HFFc6 (cell line): Measurements from ENCODE around the gene LACTBL1. TPM values are rescaled to one million over a fixed set of nuclear protein-coding genes. Genes with fewer than 3 reads are reported as not detected.

Experiments used
- DNase-seq: peaks from one replicate; pipeline ENCODE4 v3.0.0-alpha.2; 2018
- H3K27ac Mint-ChIP-seq: 2 replicates; pipeline ENCODE4 v1.8.0; 2020; ENCODE audit warnings: mild to moderate bottlenecking, mixed read lengths
- H3K27me3 Mint-ChIP-seq: 2 replicates; pipeline ENCODE4 v1.8.0; 2021; ENCODE audit warnings: mild to moderate bottlenecking, moderate library complexity, mixed read lengths; ENCODE audit not compliant: insufficient read depth
- H3K36me3 Mint-ChIP-seq: 2 replicates; pipeline ENCODE4 v1.8.0; 2021; ENCODE audit warnings: low read depth, mixed read lengths
- H3K4me1 Mint-ChIP-seq: 2 replicates; pipeline ENCODE4 v1.8.0; 2020; ENCODE audit warnings: low read depth, mixed read lengths
- H3K4me3 Mint-ChIP-seq: 2 replicates; pipeline ENCODE4 v1.8.0; 2020; ENCODE audit warnings: mild to moderate bottlenecking, moderate library complexity, mixed read lengths
- H3K9me3 Mint-ChIP-seq: 2 replicates; pipeline ENCODE4 v1.8.0; 2020; ENCODE audit warnings: mild to moderate bottlenecking, mixed read lengths
- total RNA-seq, 6 experiments: library from RNA; stranded (reverse); fragmentation: NEBNext Ultra II Directional; extraction: Animal tissue kit (Norgen Biotek cat#: 25700); gene quantifications; 2 replicates in 1 of 6; 3 replicates in 5 of 6; pipeline ENCODE4 v1.2.3, GENCODE V29; 2021
- TF ChIP-seq, protein P1 (sequence below): fragments of 200-600 bp; sonication (generic); IDR thresholded peaks from 2 replicates; pipeline ENCODE4 v1.5.0; 2021; ENCODE audit warnings: antibody characterized with exemption, mild to moderate bottlenecking

The LACTBL1 gene
- total RNA-seq, 6 experiments from 2014 or later: not detected

DNA sequence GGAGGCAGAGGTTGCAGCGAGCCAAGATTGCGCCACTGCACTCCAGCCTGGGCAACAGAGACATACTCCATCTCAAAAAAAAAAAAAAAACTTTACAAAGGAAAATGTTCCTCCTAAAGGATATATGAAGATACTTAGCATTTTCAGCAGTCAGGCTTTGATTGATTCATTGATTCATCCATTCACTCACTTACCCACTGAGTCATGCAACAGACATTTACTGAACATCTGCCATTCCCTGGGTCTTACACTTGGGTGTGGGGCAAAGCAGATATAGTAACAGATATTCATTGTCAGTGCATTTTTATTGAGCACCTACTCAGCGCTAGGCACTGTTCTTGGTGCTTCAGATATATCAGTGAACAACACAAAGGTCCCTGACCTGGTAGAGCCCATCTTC lies 5.6 kb upstream of the LACTBL1 start:
- H3K9me3 Mint-ChIP-seq: no peaks in the 10 kb centered on the region
- TF ChIP-seq, protein P1, sequence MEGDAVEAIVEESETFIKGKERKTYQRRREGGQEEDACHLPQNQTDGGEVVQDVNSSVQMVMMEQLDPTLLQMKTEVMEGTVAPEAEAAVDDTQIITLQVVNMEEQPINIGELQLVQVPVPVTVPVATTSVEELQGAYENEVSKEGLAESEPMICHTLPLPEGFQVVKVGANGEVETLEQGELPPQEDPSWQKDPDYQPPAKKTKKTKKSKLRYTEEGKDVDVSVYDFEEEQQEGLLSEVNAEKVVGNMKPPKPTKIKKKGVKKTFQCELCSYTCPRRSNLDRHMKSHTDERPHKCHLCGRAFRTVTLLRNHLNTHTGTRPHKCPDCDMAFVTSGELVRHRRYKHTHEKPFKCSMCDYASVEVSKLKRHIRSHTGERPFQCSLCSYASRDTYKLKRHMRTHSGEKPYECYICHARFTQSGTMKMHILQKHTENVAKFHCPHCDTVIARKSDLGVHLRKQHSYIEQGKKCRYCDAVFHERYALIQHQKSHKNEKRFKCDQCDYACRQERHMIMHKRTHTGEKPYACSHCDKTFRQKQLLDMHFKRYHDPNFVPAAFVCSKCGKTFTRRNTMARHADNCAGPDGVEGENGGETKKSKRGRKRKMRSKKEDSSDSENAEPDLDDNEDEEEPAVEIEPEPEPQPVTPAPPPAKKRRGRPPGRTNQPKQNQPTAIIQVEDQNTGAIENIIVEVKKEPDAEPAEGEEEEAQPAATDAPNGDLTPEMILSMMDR: no peak
- H3K27me3 Mint-ChIP-seq: peaks cover 20% of the 10 kb centered on the region
- no peaks in the 10 kb centered on the region for H3K36me3 Mint-ChIP-seq
- H3K4me1 Mint-ChIP-seq: peaks cover 42% of the 10 kb centered on the region
- H3K27ac Mint-ChIP-seq: no peak overlapping the region
- peak; percentile 12 for DNase-seq
- no peak overlapping the region for H3K4me3 Mint-ChIP-seq

DNA sequence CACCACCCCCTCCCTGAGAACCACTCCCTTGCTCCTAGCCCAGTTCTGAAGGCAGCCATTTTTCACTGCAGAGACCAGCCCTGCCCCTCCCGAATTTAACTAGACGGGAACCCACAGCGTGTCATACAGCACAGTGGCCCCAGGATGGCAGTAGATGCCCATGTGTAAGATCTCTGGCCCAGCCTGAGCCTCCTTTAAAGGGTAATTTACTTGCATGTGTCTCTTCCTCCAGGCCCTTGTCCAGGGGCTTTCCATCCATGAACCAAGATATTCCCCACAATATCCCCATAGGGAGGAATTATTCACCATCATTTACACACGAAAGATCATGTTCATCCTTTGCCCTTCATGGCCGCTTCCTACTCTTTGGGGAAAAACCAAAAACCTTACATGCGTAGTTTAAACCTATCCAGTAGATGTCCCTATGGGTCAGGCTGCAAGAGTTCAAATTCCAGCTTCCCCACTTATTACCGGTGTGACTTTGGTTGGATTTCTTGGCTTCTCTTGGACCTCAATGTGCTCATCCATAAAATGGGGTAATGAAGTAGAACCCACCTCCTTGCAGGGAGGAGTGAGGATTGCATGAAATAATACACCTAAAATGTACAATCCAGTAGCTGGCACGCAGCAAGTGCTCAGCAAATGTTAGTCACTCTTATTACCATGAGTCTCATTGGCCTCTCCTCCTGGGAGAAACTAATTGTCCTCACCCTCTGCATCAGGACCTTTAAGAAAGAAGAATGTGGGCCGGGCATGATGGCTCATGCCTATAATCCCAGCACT lies 4.0 kb upstream of the LACTBL1 start:
- TF ChIP-seq, protein P1: peak; percentile 82
- H3K4me1 Mint-ChIP-seq: peaks cover 47% of the 10 kb centered on the region
- no peaks in the 10 kb centered on the region for H3K9me3 Mint-ChIP-seq
- no peak overlapping the region for H3K4me3 Mint-ChIP-seq
- peak; percentile 73 for DNase-seq
- no peaks in the 10 kb centered on the region for H3K36me3 Mint-ChIP-seq
- H3K27me3 Mint-ChIP-seq: peaks cover 21% of the 10 kb centered on the region
- peak overlapping the region; percentile 51 for H3K27ac Mint-ChIP-seq

DNA sequence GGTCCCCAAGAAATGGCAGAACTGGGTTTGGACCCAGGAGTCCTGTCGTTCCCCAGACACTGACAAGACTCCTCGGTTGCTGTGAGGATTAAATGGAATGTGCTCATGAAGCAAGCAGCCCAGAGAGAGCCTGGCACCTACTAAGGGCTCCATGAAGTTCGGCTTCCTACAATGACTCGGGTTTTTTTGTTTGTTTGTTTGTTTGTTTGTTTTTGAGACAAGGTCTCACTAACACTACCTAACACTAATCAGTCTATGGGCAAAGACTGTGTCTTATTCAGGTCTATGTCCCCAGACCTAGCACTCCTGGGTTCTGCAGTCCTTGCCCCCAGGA lies 3.4 kb upstream of the LACTBL1 start:
- TF ChIP-seq, protein P1: no peak
- Mint-ChIP-seq H3K27ac (peak overlapping the region; percentile 51), H3K4me3 (no peak overlapping the region), H3K36me3 (no peaks in the 10 kb centered on the region), H3K9me3 (no peaks in the 10 kb centered on the region), H3K4me1 (peaks cover 53% of the 10 kb centered on the region), H3K27me3 (peaks cover 21% of the 10 kb centered on the region)
- no peak for DNase-seq

DNA sequence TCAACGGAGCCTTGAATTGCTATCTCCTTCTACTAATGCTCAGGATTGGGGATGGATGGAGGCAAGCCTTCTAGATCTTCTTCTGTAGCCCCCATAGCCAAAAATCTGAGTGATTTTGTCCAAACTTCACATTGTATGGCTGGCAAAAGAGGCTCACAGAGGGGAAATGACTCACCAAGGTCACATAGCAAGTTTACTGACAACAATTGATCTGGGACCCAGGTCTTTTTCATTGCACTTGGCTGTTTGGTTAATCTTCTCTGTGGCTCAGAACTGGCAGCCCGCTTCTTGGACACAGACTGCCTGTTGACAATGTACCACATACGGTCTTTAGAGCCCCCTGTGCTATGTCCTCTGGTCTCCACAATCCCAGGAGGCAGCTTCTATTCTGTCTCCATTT lies 3.0 kb upstream of the LACTBL1 start:
- Mint-ChIP-seq H3K4me1 (peaks cover 53% of the 10 kb centered on the region), H3K27ac (no peak overlapping the region), H3K36me3 (no peaks in the 10 kb centered on the region), H3K4me3 (no peak overlapping the region), H3K9me3 (no peaks in the 10 kb centered on the region), H3K27me3 (peaks cover 22% of the 10 kb centered on the region)
- no peak for DNase-seq
- TF ChIP-seq, protein P1: no peak

DNA sequence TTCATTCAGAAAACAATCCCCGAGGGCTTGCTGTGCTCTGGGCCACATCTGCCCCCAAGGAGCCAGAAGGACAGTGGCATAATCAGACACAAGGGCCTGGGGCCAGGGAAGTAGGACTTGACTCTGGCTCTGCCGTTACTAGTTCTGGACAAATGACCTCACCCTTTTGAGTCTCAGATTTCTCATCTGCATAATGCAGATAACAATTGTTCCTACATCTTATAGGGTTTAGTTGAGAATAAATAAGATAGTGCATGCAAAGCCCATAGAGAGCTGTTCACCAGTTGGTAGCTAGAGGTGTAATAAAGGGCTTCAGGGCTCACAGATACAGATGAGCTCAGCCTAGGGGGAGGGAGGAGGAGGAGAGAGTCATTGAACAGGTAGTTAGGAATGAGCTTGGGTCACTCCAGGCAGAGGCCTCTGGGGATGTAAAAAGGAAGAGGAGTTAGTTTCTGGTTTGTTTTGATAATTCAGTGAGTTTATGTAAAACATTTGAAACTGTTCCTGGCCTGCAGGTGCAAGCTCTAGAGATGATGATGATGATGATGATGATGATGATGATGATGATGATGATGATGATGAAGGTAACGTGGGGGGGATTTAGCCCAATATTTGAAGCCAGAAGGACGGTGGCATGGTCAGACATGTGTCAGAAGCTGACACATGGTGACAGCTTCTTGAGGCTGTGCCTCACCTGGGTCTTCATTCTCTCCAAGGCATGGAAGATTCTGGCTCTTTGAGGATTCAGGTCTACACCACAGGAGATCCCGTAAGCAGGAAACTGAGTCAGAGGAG lies 858 bp downstream of the LACTBL1 start:
- peak; percentile 3 for DNase-seq
- peaks cover 34% of the 10 kb centered on the region for H3K4me1 Mint-ChIP-seq
- peaks cover 44% of the 10 kb centered on the region for H3K27me3 Mint-ChIP-seq
- peaks cover under 1% of the 10 kb centered on the region; the same call in 1 of the 2 replicates for H3K36me3 Mint-ChIP-seq
- TF ChIP-seq, protein P1: no peak
- peaks cover under 1% of the 10 kb centered on the region; the same call in 1 of the 2 replicates for H3K9me3 Mint-ChIP-seq
- no peak overlapping the region for H3K4me3 Mint-ChIP-seq
- H3K27ac Mint-ChIP-seq: no peak overlapping the region
